ENCODE results near the gene NR4A1. TPM values are rescaled to one million over a fixed set of nuclear protein-coding genes. Genes with fewer than 3 reads are reported as not detected.

The NR4A1 gene
- total and polyA plus RNA-seq, 2 of the 13 experiments (the other 11 are each of a cell fraction or from before 2014, with no cell fraction given), result 5.7 to 15.2 TPM

DNA sequence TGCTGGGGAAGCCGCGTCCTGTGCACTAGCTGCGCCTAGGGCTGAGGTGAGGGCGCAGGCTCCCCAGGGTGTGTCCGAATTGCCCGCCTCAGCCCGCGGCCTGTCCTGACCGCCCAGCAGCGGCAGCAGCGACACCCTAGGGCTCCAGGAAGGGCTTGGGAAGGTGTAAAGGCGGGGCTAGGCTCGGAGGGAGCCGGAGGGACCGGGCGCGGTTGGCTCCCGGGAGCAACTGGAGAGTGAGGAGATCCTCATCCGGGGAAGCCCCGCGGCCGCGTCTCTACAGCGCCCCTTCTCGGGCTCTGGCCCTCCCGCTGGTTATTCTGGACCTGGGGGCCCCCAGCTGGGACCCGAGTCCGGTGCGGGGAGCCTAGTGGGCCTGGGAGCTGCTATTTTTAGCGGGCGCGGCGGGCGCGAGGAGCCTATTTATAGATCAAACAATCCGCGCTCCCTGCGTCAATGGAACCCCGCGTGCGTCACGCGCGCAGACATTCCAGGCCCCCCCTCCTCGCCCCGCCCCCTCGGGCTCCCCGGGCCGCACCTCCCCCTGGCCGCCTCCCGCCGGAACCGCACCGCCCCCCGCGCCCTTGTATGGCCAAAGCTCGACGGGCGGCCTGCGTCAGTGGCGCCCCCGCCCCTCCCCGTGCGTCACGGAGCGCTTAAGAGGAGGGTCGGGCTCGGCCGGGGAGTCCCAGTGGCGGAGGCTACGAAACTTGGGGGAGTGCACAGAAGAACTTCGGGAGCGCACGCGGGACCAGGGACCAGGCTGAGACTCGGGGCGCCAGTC is at the start of gene NR4A1 (continued):
- TF ChIP-seq, protein P1, sequence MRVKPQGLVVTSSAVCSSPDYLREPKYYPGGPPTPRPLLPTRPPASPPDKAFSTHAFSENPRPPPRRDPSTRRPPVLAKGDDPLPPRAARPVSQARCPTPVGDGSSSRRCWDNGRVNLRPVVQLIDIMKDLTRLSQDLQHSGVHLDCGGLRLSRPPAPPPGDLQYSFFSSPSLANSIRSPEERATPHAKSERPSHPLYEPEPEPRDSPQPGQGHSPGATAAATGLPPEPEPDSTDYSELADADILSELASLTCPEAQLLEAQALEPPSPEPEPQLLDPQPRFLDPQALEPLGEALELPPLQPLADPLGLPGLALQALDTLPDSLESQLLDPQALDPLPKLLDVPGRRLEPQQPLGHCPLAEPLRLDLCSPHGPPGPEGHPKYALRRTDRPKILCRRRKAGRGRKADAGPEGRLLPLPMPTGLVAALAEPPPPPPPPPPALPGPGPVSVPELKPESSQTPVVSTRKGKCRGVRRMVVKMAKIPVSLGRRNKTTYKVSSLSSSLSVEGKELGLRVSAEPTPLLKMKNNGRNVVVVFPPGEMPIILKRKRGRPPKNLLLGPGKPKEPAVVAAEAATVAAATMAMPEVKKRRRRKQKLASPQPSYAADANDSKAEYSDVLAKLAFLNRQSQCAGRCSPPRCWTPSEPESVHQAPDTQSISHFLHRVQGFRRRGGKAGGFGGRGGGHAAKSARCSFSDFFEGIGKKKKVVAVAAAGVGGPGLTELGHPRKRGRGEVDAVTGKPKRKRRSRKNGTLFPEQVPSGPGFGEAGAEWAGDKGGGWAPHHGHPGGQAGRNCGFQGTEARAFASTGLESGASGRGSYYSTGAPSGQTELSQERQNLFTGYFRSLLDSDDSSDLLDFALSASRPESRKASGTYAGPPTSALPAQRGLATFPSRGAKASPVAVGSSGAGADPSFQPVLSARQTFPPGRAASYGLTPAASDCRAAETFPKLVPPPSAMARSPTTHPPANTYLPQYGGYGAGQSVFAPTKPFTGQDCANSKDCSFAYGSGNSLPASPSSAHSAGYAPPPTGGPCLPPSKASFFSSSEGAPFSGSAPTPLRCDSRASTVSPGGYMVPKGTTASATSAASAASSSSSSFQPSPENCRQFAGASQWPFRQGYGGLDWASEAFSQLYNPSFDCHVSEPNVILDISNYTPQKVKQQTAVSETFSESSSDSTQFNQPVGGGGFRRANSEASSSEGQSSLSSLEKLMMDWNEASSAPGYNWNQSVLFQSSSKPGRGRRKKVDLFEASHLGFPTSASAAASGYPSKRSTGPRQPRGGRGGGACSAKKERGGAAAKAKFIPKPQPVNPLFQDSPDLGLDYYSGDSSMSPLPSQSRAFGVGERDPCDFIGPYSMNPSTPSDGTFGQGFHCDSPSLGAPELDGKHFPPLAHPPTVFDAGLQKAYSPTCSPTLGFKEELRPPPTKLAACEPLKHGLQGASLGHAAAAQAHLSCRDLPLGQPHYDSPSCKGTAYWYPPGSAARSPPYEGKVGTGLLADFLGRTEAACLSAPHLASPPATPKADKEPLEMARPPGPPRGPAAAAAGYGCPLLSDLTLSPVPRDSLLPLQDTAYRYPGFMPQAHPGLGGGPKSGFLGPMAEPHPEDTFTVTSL (CRISPR knock-in tag; IDR thresholded peaks at IDR 0.05; ENCODE audit: borderline replicate concordance), result no peak
- TF ChIP-seq, protein P2, sequence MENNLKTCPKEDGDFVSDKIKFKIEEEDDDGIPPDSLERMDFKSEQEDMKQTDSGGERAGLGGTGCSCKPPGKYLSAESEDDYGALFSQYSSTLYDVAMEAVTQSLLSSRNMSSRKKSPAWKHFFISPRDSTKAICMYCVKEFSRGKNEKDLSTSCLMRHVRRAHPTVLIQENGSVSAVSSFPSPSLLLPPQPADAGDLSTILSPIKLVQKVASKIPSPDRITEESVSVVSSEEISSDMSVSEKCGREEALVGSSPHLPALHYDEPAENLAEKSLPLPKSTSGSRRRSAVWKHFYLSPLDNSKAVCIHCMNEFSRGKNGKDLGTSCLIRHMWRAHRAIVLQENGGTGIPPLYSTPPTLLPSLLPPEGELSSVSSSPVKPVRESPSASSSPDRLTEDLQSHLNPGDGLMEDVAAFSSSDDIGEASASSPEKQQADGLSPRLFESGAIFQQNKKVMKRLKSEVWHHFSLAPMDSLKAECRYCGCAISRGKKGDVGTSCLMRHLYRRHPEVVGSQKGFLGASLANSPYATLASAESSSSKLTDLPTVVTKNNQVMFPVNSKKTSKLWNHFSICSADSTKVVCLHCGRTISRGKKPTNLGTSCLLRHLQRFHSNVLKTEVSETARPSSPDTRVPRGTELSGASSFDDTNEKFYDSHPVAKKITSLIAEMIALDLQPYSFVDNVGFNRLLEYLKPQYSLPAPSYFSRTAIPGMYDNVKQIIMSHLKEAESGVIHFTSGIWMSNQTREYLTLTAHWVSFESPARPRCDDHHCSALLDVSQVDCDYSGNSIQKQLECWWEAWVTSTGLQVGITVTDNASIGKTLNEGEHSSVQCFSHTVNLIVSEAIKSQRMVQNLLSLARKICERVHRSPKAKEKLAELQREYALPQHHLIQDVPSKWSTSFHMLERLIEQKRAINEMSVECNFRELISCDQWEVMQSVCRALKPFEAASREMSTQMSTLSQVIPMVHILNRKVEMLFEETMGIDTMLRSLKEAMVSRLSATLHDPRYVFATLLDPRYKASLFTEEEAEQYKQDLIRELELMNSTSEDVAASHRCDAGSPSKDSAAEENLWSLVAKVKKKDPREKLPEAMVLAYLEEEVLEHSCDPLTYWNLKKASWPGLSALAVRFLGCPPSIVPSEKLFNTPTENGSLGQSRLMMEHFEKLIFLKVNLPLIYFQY (CRISPR knock-in tag; IDR thresholded peaks at IDR 0.05; ENCODE audit: borderline replicate concordance), result peak; percentile 80; the same call in 1 of the 2 replicates
- TF ChIP-seq ATF1 (CRISPR knock-in tag; IDR thresholded peaks at IDR 0.05) (peak; percentile 47; the same call in 1 of the 2 replicates), MTF2 (CRISPR knock-in tag; IDR thresholded peaks at IDR 0.05; ENCODE audit: borderline replicate concordance) (0 out of 2 replicates have a peak, but pooled peaks have one; percentile 43), CBX2 (IDR thresholded peaks at IDR 0.05; ENCODE audit: low read depth, low read length) (no peak), CBX2 (CRISPR knock-in tag; IDR thresholded peaks at IDR 0.05; ENCODE audit: low read depth) (no peak), ZSCAN20 (CRISPR knock-in tag; IDR thresholded peaks at IDR 0.05; ENCODE audit: borderline replicate concordance) (no peak), ZNF124 (CRISPR knock-in tag; IDR thresholded peaks at IDR 0.05) (no peak), ZNF577 (CRISPR knock-in tag; IDR thresholded peaks at IDR 0.05; ENCODE audit: borderline replicate concordance, low read depth) (no peak), ZNF44 (CRISPR knock-in tag; IDR thresholded peaks at IDR 0.05) (peak; percentile 75; the same call in 1 of the 2 replicates), IRX3 (CRISPR knock-in tag; IDR thresholded peaks at IDR 0.05; ENCODE audit: borderline replicate concordance, low read depth) (no peak), ZMYM4 (CRISPR knock-in tag; IDR thresholded peaks at IDR 0.05) (peak; percentile 83; the same call in 1 of the 2 replicates), CCAR2 (optimal IDR thresholded peaks at IDR 0.05; ENCODE audit: low read depth, low read length) (no peak), EZH2 (conservative IDR thresholded peaks at IDR 0.05; ENCODE audit: low read depth, low read length) (no peak), ZNF788 (CRISPR knock-in tag; IDR thresholded peaks at IDR 0.05; ENCODE audit: borderline replicate concordance) (peak; percentile 42)
- TF ChIP-seq, protein P3, sequence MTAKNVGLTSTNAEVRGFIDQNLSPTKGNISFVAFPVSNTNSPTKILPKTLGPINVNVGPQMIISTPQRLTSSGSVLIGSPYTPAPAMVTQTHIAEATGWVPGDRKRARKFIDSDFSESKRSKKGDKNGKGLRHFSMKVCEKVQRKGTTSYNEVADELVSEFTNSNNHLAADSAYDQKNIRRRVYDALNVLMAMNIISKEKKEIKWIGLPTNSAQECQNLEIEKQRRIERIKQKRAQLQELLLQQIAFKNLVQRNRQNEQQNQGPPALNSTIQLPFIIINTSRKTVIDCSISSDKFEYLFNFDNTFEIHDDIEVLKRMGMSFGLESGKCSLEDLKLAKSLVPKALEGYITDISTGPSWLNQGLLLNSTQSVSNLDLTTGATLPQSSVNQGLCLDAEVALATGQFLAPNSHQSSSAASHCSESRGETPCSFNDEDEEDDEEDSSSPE (CRISPR knock-in tag; IDR thresholded peaks at IDR 0.05), result peak; percentile 71

Data from HepG2 (cell line).